GM21528 (cell line): ENCODE measurements around the gene SLC38A8.

Experiments used
- ATAC-seq: cut with Tn5 transposase; IDR thresholded peaks from one replicate; pipeline ENCODE4 v1.9.1; 2021; ENCODE audit warnings: mild to moderate bottlenecking, moderate library complexity; ENCODE audit not compliant: unreplicated experiment, low FRiP score

The SLC38A8 gene

GRCh38 chr16:83973077-83973476 is 69.5 kb downstream of the SLC38A8 start:
- ATAC-seq, result no peak

DNA sequence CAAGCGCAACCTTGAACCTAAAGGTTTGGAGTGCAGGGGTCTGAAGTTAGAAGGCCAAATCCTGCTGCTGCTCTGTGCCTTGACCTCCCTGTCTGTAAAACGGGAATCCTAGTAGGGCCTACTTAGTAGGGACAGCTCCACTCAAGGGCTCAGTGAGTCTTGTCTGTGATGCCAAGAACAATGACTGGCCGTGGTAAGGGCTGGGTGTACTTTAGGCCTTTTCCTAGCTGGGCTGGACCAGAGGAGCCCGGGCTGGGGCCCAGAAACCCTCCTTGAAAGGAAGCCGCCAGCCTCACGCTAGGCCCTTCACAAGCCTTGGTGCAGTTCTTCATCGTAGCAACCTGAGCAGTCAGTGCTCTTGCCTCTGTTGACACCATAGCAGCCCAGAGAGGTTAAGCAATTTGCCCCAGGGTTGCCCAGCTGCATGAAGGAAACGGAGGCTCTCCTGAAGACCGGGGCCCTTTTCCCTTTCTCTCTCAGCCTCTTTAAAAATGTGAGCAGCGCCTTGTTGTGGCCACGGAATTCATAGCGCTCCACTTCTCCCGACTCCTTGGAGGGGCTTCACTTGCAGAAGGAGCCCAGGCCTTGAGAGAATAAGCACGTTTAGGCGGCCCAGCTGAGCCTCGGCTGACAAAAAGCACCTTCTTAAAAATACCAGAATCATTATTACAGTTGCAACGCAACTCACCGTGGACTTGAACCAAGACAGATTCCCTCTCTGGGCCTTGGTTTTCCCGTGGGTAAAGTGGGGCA is 70.2 kb downstream of the SLC38A8 start:
- no peak for ATAC-seq

GRCh38 chr16:83971165-83972130 is 71.1 kb downstream of the SLC38A8 start:
- no peak for ATAC-seq

DNA sequence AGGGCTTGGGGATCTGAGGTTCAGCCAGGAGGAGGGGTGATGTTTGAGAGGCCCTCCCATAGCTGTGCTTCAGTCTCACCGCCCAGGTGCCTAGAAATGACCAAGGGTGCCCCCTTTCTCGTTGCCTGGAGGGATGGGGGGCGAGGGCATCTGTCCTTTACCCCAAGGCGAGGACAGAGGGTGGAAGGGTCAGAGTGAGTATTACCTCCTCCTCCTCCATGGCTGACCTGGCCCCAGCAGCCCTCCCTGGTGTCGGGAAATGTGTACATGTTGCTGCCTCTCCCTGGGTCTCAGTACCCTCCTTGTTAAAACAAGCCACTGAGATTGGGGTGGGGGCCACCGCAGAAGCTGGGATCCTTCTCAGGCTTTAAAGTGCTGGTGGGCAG is 72.2 kb downstream of the SLC38A8 start:
- ATAC-seq, result no peak

DNA sequence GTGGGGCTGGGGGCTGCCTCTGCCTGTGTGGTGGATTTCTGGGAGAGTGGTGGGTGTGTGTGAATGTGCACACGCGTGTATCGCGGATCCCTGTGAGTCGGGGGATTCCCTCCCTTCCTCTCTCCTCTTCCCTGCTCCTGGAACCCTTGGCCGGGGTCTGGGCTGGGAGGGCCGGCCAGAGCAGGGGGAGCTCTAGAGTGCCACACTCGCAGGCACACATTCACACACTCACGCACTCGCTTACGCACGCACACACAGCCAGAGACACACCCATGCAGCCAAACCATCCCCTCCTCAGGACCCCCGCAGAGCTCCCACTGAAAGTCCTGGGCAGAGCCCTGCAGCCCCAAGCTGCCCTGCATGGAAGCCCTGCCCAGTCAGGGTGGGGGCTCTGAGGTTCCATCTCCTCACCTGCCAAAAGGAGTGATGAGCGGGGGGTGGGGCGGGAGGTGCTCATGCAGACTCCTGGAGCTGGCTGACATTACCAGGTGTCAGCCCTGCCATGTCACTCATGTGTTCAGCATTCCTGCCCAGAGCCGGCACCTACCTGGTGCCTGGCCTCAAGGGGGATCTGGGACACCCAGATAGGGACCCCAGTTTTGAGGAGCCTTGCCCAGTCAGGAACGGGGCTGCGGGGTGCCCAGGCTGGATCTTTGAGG is 72.7 kb downstream of the SLC38A8 start:
- no peak for ATAC-seq

GRCh38 chr16:83968891-83969649 is 73.5 kb downstream of the SLC38A8 start:
- no peak for ATAC-seq

- ATAC-seq, result no peak
Observed at GRCh38 chr16:83968306-83968851, 74.2 kb downstream of the SLC38A8 start.

DNA sequence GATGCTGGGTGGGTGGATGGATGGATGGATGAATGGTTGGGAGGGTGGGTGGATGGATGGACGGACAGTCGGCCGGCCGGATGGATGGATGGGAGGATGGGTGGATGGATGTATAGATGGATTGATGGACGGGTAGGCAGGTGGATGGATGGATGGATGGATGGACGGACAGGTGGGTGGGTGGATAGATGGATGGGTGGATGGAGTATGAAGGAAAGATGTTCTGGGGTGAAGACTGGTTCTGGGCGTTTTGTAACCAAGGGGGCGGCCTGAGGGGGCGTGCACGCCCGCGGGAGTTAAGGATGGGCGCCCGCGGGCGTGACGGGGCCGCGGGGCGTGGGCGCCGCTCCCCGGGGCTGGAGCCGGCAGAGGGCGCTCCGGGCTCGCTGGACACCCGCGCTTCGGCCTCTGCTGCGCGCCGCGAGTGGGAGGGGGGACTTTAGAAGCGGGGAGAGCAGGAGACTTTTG is 74.7 kb downstream of the SLC38A8 start, which contains the start of gene NECAB2:
TSS of gene NECAB2 (plus strand) at position 407 of the 468 bp plus-strand sequence. CDS start 405 bp downstream, outside the sequence.
- ATAC-seq, result no peak

GRCh38 chr16:83967091-83967490 is 75.5 kb downstream of the SLC38A8 start:
- ATAC-seq, result no peak

GRCh38 chr16:83966153-83966696 is 76.4 kb downstream of the SLC38A8 start:
- no peak for ATAC-seq

DNA sequence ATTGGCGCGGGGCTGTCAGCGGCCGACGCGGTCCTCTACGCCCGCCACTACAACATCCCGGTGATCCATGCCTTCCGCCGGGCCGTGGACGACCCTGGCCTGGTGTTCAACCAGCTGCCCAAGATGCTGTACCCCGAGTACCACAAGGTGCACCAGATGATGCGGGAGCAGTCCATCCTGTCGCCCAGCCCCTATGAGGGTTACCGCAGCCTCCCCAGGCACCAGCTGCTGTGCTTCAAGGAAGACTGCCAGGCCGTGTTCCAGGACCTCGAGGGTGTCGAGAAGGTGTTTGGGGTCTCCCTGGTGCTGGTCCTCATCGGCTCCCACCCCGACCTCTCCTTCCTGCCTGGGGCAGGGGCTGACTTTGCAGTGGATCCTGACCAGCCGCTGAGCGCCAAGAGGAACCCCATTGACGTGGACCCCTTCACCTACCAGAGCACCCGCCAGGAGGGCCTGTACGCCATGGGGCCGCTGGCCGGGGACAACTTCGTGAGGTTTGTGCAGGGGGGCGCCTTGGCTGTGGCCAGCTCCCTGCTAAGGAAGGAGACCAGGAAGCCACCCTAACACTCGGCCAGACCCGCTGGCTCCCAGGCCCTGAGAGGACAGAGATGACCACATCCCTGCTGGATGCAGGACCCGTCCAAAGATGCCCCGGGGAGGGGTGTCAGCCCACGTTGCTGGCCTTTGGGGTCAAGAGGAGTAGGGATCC is 77.0 kb downstream of the SLC38A8 start:
- no peak for ATAC-seq

DNA sequence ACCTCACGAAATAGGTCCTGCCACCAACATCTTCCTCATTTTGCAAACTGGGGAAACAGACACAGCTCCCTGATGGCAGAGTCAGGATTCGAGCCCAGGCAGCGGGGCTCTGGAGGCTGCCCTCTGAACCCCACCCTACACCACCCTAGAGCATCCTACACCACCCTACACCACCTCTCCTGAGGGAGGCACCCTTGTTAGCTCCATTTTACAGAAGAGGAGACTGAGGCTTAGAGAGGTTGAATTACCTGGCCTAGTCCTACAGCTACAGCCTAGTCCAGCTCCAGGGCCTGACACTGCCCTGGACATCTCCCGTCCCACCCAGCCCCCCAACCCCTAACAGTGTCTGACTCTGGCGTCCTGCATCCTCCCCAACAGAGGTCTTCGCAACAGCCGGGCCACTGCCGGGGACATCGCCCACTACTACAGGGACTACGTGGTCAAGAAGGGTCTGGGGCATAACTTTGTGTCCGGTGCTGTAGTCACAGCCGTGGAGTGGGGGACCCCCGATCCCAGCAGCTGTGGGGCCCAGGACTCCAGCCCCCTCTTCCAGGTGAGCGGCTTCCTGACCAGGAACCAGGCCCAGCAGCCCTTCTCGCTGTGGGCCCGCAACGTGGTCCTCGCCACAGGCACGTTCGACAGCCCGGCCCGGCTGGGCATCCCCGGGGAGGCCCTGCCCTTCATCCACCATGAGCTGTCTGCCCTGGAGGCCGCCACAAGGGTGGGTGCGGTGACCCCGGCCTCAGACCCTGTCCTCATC is 77.7 kb downstream of the SLC38A8 start:
- no peak for ATAC-seq

DNA sequence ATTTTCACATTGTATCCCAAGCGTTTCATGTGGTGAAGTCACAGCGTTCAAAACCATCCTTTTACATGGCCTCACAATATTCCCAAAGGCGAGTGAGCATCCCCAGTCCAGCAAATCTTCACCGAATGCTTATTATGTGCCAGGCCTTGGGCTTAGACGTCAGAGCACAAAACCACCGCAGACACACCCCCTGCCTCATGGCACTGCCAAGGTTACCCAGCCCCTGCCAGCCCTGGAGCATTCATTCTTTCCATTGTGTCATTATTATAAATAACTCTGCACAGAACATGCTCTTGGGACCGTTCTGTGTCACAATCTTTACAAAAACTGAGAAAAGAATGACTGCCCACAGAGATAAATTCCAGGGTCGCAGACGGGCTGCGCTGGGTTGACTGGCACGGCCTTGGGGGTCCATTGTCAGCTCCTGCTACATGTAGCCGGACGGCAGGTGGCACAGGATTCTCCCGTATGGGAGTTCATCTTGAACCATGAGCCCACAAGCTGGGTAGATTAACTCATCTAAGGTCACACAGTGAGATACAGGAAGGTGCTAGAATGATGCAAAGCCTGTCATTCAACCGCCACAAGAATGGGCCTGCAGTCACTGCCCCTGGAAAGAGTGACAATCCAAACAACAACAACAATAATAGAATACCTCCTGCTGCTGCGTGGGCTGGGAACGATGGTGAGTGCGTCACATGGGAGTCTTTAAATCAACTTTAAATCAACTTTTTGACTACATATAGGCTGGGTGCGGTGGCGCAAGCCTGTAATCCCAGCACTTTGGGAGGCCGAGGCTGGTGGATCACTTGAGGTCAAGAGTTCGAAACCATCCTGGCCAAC is 79.1 kb downstream of the SLC38A8 start:
- ATAC-seq, result no peak

DNA sequence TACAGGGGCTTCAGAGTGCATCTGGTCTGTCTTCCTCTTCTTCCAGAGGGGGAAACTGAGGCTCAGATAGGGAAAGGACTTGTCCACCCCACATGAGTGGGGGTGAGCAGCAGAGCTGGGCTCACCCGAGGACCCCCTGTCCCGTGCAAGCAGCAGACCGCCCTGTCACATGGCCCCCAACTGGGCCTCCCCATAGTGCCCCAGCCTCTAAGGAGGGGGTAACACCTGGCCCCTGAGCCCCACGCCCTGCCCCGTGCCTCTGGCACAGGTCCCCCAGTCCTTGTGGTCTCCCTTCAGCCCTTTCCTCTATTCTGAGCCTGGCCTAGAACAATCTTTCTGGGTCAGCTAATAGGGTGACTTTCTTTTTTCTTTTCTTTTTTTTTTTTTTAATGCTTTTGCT is 81.0 kb downstream of the SLC38A8 start:
- ATAC-seq, result no peak

DNA sequence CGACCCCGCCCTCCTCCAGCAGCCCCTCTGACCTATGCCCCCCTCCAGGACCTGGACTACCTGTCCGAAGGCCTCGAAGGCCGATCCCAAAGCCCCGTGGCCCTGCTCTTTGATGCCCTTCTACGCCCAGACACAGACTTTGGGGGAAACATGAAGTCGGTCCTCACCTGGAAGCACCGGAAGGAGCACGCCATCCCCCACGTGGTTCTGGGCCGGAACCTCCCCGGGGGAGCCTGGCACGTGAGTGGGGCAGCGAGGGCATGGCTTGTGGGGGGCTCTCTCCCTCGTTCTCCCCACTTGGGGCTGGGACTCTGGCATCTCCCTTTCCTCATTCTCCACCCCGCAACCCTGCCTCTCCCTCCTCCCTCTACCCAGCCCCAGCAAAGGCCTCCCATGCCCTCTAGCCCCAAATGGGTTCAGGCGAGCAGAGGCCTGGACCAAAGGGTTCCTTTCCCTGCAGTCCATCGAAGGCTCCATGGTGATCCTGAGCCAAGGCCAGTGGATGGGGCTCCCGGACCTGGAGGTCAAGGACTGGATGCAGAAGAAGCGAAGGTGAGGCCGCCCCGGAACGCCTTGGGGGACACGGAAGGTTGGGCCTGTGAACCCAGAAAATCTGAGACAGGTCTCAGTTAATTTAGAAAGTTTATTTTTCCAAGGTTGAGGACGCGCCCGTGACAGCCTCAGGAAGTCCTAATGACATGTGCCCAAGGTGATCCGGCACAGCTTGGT is 81.9 kb downstream of the SLC38A8 start:
- ATAC-seq, result no peak
